D721Med (cell line): ENCODE results near the gene TEDC1.

ENCODE experiments used
- DNase-seq: peaks from one replicate; pipeline ENCODE4 v3.0.0; 2011; ENCODE audit warnings: low spot score; ENCODE audit not compliant: insufficient read length
- FAIRE-seq: peaks from 2 replicates; lab custom pipeline; 2011; peaks lifted over from hg19 to GRCh38; lab: Jason Lieb, UNC
- TF ChIP-seq, protein P1 (sequence below): IDR thresholded peaks from 2 replicates; pipeline ENCODE4 v1.5.1; 2012; ENCODE audit warnings: mild to moderate bottlenecking, control low read depth; ENCODE audit not compliant: insufficient read depth; ENCODE audit errors: missing control alignments

Gene TEDC1

DNA sequence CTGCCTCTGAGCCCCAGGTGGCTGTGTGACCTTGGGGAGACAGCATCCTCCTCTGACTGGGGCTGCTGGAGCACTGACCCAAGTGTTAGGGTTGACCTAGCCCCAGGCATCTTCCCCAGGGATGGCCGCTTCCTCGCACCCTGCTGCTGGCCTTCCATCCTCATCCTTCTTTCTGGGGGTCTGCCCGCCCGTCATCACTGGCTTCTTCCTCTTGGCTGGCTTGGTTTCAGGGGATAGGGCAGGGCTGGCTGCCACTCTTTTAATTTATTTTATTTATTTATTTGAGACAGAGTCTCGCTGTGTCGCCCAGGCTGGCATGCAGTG lies 3.5 kb downstream of the TEDC1 start:
- no peak for DNase-seq
- FAIRE-seq = no peak
- TF ChIP-seq, protein P1, sequence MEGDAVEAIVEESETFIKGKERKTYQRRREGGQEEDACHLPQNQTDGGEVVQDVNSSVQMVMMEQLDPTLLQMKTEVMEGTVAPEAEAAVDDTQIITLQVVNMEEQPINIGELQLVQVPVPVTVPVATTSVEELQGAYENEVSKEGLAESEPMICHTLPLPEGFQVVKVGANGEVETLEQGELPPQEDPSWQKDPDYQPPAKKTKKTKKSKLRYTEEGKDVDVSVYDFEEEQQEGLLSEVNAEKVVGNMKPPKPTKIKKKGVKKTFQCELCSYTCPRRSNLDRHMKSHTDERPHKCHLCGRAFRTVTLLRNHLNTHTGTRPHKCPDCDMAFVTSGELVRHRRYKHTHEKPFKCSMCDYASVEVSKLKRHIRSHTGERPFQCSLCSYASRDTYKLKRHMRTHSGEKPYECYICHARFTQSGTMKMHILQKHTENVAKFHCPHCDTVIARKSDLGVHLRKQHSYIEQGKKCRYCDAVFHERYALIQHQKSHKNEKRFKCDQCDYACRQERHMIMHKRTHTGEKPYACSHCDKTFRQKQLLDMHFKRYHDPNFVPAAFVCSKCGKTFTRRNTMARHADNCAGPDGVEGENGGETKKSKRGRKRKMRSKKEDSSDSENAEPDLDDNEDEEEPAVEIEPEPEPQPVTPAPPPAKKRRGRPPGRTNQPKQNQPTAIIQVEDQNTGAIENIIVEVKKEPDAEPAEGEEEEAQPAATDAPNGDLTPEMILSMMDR = no peak

DNA sequence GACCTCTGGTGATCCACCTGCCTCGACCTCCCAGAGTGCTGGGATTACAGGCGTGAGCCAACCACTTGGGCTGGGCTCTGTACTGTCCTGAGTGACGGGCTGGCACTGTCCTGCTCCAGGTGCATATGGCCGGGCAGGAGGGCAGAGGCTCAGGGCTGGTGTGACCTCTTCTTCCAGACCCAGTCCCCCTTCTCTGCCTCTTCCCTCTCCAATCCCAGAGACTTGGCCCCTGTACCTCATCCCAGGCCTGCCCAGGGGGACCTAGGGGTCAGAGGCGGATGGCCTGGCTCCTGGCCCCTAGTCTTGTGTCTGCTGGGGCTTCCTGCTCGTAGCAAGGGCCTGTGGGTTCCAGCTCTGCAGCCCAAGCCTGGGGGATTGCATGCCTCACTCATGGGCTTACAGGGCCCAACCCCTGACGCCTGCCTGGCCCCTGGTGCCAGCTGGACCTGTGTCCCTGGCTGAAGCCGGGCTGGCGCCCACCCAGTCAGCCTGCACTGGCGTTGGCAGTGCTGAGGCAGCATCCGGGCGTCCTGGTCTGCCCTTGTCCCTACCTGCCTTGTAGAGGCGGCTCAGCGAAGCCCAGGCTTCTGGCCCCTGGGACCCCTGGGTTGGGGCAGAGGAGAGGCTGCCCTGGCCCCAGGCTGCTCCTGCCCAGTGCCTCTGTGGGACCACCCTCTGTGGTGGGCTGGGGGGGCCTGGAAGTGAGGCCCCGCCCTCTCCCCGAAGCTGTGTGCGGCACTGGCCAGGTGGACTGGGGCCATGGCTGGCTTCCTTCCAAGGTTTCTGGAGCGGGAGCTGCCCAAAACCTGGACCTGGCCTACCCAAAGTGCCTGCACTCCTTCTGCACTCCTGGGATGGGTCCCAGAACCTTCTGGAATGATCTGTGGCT lies 4.3 kb downstream of the TEDC1 start:
- DNase-seq (no peak), FAIRE-seq (no peak)
- TF ChIP-seq, protein P1 = no peak

DNA sequence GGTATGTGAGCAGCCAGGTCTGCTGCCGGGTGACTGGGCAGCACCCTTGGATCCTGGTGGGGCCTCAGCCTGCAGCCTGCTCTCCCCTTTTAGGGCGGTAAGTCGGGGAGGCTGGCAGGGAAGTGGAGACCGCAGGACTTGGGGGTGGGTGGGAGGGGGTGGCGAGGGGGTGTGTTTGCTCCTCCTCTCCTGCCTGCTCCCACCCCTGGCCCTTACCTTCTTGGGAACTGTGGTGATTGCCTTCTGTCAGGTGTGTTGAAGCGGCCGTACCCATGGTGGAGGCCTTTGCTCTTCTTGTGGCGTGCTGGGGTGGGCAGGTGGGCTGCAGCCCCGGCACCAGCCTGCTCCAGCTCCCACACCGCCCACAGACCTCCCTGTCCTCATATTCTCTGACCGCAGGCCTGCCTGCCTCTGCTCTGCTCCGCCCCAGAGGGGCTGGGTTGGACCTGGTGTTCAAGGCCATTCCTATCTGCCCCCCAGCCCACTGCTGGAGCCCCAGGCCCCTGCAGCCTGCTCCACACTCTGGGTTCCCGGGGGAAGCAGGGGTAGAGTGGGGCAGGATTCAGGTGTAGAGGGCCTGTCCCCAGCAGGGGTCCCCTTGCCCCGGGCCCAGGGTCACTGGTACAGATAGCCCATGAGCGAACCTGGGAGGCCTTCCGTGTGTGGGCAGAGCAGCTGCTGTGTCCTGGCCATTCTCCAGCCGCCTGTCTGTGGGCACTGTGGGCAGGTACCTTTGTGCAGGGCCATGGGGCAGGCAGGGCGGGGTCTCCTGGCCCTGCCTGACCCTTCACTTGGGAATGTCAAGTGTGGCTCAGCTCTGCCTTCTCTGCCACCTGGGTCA lies 5.2 kb downstream of the TEDC1 start:
- FAIRE-seq (no peak), DNase-seq (no peak)
- TF ChIP-seq, protein P1 = no peak

DNA sequence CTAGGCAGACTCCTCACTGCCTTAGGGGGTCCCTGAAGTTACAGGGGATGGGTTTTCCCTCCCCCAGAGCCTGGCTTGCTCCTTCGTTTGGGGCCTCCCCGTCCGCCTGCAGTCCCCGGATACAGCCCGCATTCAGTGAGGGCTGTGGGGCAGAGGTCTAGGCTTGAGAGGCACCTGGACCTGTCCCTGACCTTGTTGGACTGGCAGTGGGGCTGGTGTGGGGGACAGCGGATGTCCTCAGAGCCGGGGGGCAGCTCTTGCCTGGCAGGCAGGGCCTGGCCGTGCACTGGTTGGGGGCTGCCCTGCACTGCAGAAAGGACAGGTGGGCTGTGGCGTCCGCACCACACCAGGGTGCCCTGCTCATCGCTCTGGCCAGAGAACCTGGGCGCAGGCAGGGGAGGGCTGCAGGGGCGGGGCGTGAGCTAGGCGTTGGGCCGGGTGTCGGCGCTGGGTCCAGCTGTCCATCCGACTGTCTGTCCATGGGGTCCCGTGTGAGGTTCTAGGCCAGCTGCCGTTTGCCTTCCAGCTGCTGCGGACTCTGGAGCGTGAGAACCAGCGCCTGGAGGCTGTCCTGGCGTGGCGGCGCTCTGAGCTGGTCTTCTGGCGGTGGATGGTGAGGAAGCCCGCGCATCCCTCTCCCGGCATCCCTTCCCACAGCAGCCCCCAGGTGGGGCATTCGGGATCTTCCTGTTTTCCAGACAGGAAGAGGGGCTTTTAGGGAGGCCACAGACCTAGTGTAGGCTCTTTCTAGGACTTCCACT lies 6.0 kb downstream of the TEDC1 start:
- TF ChIP-seq, protein P1 = no peak
- FAIRE-seq = no peak
- DNase-seq = no peak

DNA sequence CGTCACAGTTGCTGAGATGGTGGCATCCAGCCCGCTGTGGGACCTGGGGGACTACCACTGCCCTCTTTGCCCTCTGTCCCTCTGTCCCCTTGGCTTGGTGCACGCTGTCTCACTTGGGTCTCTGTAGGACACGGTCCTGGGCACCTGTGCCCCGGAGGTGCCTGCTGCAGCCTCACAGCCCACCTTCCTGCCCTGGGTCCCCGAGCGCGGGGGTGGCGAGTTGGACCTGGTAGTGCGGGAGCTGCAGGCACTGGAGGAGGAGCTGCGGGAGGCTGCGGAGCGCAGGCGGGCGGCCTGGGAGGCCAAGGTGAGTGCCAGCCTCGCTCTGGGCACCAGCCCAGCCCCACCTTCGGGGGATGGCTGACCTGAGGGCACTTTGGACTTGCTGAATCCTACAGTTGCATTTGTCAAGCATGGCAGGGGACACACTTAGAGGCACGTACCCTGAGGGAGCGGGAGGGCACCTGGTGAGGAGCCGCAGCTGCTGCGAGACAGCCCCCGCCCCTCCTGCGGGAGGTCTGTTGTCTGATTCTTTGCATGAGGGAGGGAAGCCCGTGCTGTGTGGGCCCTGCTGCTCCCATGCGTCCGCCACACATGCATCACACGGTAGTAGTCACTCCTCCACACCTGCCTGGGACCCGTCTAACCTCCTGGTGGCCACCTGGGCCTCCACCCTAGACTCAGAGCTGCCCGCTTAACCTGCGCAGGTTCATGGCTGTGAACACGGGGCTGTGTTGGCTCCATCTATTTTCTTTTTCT lies 6.8 kb downstream of the TEDC1 start:
- TF ChIP-seq, protein P1 = no peak
- no peak for DNase-seq
- FAIRE-seq = no peak

DNA sequence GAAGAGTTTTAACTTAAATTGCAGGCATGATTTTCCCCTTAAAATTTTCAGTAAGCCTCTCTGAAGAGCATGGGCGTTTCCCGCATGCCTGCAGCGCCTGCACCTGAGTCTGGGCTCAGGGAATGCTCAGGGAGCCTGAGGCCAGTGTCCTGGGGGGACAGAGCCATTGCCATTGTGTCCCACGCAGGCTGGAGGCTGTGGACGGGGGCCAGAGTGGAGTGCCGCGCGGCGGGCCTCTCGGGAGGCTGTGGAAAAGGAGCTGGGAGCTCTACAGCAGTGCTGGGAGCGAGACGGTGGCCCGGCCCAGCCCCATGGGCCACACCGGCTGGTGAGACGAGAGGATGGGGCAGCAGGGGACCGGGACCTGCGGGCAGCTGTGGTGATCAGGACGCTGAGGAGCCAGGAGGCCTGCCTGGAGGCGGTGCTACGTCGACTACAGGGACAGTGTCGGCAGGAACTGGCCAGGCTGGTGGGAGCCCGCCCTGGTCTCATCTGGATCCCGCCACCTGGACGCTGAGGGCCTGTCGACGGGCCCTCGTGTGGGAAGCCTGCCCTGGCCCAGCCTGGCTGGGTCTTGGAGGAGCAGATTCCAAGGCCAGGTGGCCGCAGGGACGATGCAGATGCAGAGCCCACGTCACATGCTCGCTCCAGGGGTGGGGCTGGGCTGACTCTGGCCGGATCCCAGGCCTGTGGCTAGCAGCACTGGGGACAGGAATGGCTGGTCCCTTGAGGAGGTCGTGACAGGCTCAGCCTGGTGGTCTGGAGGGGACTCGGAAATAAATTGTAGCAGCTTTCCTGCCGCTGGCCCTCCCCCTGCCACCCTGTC lies 7.6 kb downstream of the TEDC1 start:
- DNase-seq = no peak

More for the DNA sequence above, 7.6 kb downstream of the TEDC1 start:
- TF ChIP-seq, protein P1 = no peak
- no peak for FAIRE-seq
